Measurements from ENCODE around the gene P3H2. TPM values are rescaled to one million over a fixed set of nuclear protein-coding genes. Genes with fewer than 3 reads are reported as not detected.

Gene P3H2
- total RNA-seq, 4 donors from 2014 or later = 0.24 to 4.0 (median 0.90) TPM

DNA sequence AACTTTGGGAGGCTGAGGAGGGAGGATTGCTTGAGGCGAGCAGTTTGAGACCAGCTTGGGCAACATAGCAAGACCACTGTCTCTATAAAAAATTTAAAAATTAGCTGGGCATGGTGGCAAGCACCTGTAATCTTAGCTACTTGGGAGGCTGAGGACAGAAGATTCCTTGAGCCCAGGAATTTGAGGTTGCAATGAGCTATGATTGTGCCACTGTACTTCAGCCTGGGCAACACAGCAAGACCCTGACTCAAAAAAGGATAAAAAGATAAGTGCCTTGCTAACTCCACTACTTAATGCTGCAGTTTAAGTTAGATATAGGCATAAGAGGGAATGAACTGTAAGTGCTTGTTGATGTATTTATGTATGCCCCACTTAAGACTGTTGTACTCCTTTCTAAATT, 102.2 kb downstream of the P3H2 start:
- Histone ChIP-seq H3K27me3 (no peaks in the 10 kb centered on the region), H3K9me3 (no peaks in the 10 kb centered on the region), H3K4me3 (no peak overlapping the region), H3K27ac (no peak overlapping the region), H3K4me1 (peaks cover 0 to 4% of the 10 kb centered on the region in 2 donors), H3K36me3 (no peaks in the 10 kb centered on the region)
- DNase-seq = no peak
- intact Hi-C loops (cut with DNase I; ENCODE audit: low total_unique reads) = no loop called here
- in situ Hi-C loops (cut with MboI; ENCODE audit: low sequenced_read_pairs in 4 of 4) = no loop called here
- TF ChIP-seq POLR2A (IDR thresholded peaks at IDR 0.05) = no peak
- ATAC-seq = no peak

DNA sequence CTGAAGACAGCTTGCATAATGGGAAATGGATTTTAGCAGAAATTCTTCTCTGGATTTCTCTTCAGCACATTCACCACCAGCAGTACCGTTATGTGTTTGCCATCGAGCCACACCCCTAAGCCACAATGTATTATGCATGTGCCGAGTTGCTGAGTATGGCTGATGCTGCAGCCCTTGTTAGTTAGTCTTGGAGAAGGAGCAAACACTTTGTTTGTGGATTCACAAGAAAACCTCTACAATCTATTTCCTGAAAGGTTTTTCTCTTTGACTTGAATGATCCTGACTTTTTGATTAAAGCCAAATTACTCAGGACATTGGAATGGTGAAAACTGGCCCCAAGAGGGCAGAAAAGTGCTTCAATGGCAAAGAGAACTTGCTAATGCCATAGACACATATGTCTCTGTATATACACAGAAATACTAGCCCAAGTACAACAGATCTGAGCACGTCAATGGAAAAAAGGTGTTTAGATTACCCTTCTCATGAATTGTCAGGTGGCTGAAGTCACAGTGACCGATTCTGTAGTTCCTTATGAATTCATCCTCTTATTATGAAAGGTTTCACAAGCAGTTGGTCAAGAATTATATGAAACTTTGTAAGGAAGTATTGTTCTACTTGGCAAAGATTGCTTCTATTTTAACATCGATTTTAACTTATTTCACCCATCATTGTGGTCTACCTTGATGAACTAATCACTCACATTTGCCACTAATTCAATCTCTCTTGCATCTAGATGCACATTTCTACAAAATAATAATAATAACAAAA, 103.0 kb downstream of the P3H2 start:
- no peak overlapping the region for H3K27ac ChIP-seq
- DNase-seq = no peak
- TF ChIP-seq, protein P1, sequence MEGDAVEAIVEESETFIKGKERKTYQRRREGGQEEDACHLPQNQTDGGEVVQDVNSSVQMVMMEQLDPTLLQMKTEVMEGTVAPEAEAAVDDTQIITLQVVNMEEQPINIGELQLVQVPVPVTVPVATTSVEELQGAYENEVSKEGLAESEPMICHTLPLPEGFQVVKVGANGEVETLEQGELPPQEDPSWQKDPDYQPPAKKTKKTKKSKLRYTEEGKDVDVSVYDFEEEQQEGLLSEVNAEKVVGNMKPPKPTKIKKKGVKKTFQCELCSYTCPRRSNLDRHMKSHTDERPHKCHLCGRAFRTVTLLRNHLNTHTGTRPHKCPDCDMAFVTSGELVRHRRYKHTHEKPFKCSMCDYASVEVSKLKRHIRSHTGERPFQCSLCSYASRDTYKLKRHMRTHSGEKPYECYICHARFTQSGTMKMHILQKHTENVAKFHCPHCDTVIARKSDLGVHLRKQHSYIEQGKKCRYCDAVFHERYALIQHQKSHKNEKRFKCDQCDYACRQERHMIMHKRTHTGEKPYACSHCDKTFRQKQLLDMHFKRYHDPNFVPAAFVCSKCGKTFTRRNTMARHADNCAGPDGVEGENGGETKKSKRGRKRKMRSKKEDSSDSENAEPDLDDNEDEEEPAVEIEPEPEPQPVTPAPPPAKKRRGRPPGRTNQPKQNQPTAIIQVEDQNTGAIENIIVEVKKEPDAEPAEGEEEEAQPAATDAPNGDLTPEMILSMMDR (IDR thresholded peaks at IDR 0.05 in 4 of 5, conservative IDR thresholded peaks at IDR 0.05 in 1 of 5) = no peak
- no peak for TF ChIP-seq POLR2A (IDR thresholded peaks at IDR 0.05)
- H3K36me3 ChIP-seq = no peaks in the 10 kb centered on the region
- intact Hi-C loops (cut with DNase I; ENCODE audit: low total_unique reads) = no loop called here
- peaks cover 0 to 4% of the 10 kb centered on the region in 2 donors for H3K4me1 ChIP-seq
- ATAC-seq = no peak
- no peak overlapping the region for H3K4me3 ChIP-seq
- no peaks in the 10 kb centered on the region for H3K27me3 ChIP-seq
- no peaks in the 10 kb centered on the region for H3K9me3 ChIP-seq
- in situ Hi-C loops (cut with MboI; ENCODE audit: low sequenced_read_pairs in 4 of 4) = no loop called here

DNA sequence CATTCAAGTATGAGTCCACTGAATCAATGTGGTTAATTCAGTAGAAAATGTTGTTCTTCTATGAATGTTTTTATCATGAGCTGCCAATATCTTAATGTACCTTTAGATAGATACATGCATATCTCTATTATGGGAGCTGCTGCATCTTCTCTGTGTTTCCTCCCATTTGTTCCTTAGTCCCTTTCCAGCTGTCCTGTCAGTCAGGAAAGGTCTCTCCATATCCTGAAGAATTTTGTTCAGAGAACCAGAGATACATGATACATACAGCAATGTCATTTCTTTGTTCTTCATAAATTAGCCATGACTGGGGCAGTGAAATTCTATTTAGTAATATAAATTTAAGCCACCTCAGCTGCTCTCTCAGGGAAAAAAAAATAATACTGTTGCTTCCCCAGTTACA, 103.7 kb downstream of the P3H2 start:
- Histone ChIP-seq H3K36me3 (no peaks in the 10 kb centered on the region), H3K27me3 (no peaks in the 10 kb centered on the region), H3K9me3 (no peaks in the 10 kb centered on the region), H3K4me3 (no peak overlapping the region), H3K4me1 (peaks cover 0 to 1% of the 10 kb centered on the region in 2 donors), H3K27ac (no peak overlapping the region)
- no peak for ATAC-seq
- TF ChIP-seq POLR2A (IDR thresholded peaks at IDR 0.05) = no peak
- TF ChIP-seq, protein P1 (IDR thresholded peaks at IDR 0.05 in 4 of 5, conservative IDR thresholded peaks at IDR 0.05 in 1 of 5) = no peak
- intact Hi-C loops (cut with DNase I; ENCODE audit: low total_unique reads) = no loop called here
- in situ Hi-C loops (cut with MboI; ENCODE audit: low sequenced_read_pairs in 4 of 4) = no loop called here
- no peak for DNase-seq

DNA sequence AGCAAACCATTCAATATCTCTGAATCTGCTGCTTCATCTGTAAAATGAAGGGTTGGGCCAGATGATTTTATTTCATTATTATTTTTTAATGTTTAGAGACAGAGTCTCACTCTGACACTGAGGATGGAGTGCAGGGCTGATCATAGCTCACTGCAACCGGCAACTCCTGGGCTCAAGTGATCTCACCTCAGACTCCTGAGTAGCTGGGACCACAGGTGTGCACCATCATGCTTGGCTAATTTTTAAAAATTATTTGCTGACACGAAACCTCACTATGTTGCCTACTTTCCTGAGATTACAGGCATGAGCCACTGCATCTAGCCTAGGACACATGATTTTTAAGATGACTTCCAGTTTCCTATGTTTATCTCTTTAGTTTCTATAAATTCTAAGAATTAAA, 105.8 kb downstream of the P3H2 start:
- H3K9me3 ChIP-seq = no peaks in the 10 kb centered on the region
- H3K27ac ChIP-seq = no peak overlapping the region
- intact Hi-C loops (cut with DNase I; ENCODE audit: low total_unique reads) (no loop called here), in situ Hi-C loops (cut with MboI; ENCODE audit: low sequenced_read_pairs in 4 of 4) (no loop called here)
- H3K27me3 ChIP-seq = no peaks in the 10 kb centered on the region
- H3K4me1 ChIP-seq = no peaks in the 10 kb centered on the region
- no peak for DNase-seq
- no peak overlapping the region for H3K4me3 ChIP-seq
- TF ChIP-seq POLR2A (IDR thresholded peaks at IDR 0.05) = no peak
- TF ChIP-seq, protein P1 (IDR thresholded peaks at IDR 0.05 in 4 of 5, conservative IDR thresholded peaks at IDR 0.05 in 1 of 5) = no peak
- H3K36me3 ChIP-seq = no peaks in the 10 kb centered on the region
- no peak for ATAC-seq

DNA sequence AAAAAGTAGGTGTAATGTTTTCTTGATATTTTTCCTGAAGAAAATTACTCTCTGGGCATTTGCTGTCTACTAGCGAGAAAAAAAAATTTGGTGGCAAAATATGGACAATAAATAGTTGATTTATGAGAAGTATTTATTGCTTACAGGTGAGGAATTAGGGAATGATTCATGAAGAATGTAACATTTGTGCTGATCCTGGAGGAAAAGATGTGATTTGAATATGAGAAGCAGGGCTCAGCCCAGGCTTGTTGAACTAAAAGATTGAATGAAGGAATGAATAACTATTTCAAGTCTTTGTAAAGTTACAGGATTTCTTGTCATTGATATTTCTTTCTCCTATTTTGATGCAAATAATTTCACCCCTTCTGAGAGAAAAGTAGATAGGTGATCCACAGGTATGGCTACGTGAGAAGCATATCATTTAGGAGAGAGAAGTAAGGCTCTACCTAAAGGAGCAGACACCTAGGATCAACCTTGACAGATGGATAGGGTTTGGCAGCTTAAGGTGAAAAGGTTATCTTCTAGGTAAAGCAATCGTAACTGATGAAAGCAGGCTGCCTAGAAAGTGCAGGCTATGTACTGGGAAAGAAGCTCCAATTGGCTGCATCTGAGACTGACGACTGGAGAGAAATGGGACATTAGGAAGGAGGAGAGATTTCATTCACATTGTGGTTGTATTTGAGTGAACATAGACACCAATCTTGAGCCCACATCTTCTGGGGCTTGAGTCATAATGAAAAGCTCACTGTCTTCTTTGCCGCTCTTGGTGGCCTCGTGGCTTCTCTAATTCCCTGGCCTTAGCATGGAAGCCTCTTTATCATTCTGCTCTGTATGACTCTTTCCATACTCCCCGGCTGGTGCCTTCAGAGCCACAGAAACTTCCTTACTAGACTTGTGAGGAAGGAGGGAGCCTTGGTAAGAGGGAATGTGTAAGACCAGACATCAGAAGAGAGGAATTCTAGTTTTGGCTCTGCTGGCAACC, 106.5 kb downstream of the P3H2 start:
- DNase-seq = no peak
- no peaks in the 10 kb centered on the region for H3K36me3 ChIP-seq
- ATAC-seq = no peak
- TF ChIP-seq, protein P1 (IDR thresholded peaks at IDR 0.05 in 4 of 5, conservative IDR thresholded peaks at IDR 0.05 in 1 of 5) = no peak
- TF ChIP-seq POLR2A (IDR thresholded peaks at IDR 0.05) = no peak
- no peaks in the 10 kb centered on the region for H3K27me3 ChIP-seq
- H3K4me3 ChIP-seq = no peak overlapping the region
- no peaks in the 10 kb centered on the region for H3K4me1 ChIP-seq
- intact Hi-C loops (cut with DNase I; ENCODE audit: low total_unique reads) (no loop called here), in situ Hi-C loops (cut with MboI; ENCODE audit: low sequenced_read_pairs in 4 of 4) (no loop called here)
- no peak overlapping the region for H3K27ac ChIP-seq
- no peaks in the 10 kb centered on the region for H3K9me3 ChIP-seq

Data from gastrocnemius medialis (tissue), 4 donors.